Measurements from ENCODE around the gene THOC6.
"Not testable (repeated sequence)": the region's sequence is repeated elsewhere in the genome, so short reads cannot be mapped to it uniquely, and the experiment has no call there.

The THOC6 gene

DNA sequence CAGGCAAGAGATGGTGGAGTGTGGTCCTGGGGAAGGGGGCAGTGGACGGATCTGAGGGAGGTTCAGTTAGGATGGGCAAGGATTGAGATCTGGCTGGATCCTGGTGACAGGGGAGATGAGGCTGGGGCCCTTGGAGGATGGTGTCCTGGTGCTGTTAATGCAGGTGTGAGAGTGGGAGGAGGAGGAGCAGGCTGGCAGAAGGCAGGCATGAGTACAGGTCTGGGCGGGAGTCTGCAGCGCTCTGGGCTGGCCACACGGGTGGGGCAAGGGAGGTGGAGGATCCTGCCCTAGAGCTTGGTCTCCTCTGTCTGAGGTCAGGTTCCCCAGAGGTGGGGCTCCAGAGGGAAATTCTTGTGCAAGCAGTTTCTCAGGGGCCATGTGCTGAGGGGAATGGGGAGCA, 48.3 kb downstream of the THOC6 start:
- DNase-seq (ENCODE audit: low read depth, low spot score): not testable (repeated sequence)

DNA sequence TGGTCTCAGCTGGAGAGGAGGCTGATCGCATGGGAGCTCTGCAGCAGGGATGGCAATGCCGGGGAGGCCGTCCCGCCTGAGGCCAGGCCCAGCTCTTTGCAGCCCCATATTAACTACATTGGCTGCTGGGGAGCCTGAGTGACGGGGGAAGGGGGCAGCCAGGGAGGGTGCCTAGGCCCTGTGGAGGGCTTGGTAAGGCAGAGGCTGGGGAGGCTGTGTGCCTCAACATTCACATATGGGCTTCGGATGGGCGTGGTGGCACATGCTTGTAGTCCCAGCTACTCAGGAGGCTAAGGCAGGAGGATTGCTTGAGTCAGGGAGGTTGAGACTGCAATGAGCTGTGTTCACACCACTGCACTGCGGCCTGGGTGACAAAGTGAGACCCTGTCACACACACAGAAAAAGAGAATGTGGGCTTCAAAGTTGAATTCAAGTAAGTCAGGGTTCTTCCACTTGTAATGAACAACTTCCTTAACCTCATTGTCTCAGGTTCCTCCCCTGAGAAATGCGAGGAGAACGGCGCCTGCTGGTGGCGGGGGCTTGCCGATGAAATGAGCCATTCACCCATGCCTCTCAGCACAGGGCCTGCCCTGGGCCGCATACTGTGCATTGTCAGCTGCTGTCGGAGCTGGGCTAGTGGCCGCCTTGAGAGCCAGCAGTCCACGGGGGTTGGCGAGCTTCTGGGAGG, 48.9 kb downstream of the THOC6 start:
- DNase-seq (ENCODE audit: low read depth, low spot score): not testable (repeated sequence)

DNA sequence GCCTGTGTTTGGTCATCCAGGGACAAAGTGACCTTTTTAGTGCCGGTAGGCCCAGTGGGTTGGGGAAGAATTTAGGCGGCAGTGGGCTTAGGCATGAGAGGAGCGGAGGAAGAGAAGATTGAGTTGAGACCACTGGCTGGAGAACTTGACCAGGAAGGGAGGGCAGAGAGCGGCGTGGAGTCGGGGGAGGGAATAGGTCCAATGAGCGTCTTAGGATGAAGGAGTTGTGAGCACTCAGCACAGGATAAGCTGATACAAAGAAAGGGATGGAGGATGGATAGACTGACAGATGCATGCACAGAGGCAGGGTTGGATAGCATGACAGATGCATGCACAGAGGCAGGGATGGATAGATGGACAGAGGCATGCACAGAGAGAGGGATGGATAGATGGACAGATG, 49.6 kb downstream of the THOC6 start:
- no peak for DNase-seq (ENCODE audit: low read depth, low spot score)

DNA sequence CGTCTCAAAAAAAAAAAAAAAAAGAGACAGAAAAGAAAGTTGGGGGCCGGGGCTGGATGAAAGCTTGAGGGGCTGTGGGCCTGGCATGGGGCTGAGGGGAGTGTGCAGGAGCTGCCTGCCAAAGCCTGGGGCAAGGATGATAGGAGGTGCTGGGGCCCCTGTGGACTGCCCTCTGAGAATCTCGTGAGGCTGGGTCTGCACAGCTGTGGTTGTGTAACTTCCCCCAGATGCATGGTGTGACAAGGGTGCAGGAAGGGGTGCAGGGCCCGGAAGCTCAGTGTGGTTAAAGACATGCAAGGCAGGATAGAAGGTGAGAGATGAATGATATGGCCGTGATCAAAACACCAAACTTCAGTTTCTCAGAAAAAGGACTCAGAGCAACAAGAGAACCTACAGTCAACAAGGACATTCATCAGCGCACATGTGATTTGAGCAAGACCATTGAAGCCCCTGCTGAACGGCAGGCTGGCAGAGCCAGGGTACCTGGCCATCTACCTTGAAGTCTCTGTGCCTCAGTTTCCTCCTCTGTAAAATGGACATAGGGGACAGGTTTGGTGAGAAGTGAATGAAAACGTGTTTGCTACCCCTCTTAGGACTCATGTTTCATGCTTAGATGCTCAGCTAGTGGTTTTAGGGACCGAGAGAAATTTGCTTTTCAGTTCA, 51.2 kb downstream of the THOC6 start:
- no peak for DNase-seq (ENCODE audit: low read depth, low spot score)

DNA sequence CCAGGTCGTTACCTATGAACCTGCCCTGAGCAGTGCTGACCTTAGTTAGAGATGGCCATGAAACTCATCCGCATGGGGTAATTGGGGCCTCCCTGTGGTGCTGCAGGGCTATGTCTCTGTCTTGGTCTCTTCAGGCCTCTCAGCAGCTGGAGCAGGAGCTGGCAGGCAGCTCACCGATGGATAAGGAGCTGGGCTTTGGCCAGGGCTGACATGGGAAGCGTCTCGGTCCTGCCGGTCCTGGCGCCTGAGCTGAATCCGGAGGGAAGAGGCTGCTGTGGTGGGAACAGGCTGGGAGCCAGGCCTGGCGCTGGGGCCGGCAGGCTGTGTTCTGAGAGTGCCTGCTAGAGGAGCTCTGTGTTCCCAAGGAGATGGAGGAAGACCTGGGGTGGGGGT, 51.7 kb downstream of the THOC6 start:
- DNase-seq (ENCODE audit: low read depth, low spot score): no peak

DNA sequence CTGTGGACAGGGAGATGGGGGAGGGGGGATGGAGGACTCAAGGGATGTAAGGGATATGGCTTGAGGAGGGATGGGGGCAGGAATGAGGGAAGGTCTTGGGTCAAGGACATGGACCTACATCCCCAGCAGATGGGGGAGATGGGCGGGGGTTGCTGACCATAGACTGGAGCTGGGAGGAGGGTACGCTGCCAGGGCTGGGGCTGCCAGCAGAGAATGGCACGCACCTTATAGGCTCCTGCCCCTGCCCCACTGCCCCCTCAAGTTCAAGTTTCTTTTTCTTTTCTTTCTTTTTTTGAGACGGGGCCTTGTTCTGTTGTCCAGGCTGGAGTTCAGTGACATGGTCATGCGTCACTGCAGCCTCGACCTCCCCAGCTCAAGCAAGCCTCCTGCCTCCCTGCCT, 52.1 kb downstream of the THOC6 start:
- not testable (repeated sequence) for DNase-seq (ENCODE audit: low read depth, low spot score)

DNA sequence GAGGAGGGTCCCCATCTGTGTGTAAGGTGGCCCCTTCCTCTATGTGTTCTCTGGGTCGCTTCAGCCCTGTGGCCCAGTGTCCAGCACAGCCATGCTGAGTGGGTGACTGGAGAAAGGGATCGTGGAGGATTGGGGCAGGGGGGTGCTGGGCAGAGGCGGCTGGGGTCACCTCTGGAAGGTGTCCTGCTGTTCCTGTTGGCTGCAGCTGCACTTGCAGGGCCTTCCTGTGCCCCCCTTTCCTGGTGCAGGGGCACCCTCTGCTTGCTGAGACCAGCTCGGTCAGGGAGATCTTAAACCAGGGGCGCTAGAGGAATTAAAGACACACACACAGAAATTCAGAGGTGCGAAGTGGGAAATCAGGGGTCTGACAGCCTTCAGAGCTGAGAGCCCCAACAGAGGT, 52.7 kb downstream of the THOC6 start:
- no peak for DNase-seq (ENCODE audit: low read depth, low spot score)
